OCI-LY7 (cell line): ENCODE results near the gene APCDD1L. TPM values are rescaled to one million over a fixed set of nuclear protein-coding genes. Genes with fewer than 3 reads are reported as not detected.

Source experiments
- BruUV-seq: library from RNA; stranded (reverse); fragments of 400-500 nt; replicated peaks from 2 replicates; lab custom pipeline; 2021; lab: Mats Ljungman, UMichigan
- CTCF ChIA-PET: fragments of 300-600 bp; sonication (Branson Sonifier 250); formaldehyde crosslinking; loops from one replicate; lab custom pipeline; 2022; ENCODE audit warnings: antibody characterized with exemption; ENCODE audit not compliant: unreplicated experiment; lab: Charles Lee
- POLR2A ChIA-PET: fragments of 300-600 bp; sonication (Branson Sonifier 250); formaldehyde crosslinking; loops from one replicate; lab custom pipeline; 2022; ENCODE audit warnings: antibody characterized with exemption; lab: Charles Lee
- DNase-seq: peaks from one replicate; pipeline ENCODE4 v3.0.0-alpha.2; 2015; ENCODE audit warnings: low spot score
- H2AFZ ChIP-seq: fragments of 200-600 bp; sonication (generic), shearing (Covaris generic); 2 replicates; pipeline ENCODE4 v1.6.1; 2014; ENCODE audit warnings: mild to moderate bottlenecking, antibody characterized with exemption, low read length, moderate library complexity
- H3K27ac ChIP-seq: fragments of 200-600 bp; sonication (generic); 2 replicates; pipeline ENCODE4 v1.5.1; 2014; ENCODE audit warnings: mixed run types, low read depth, mild to moderate bottlenecking, moderate library complexity, low read length, inconsistent platforms; ENCODE audit not compliant: poor library complexity, severe bottlenecking
- H3K36me3 ChIP-seq: fragments of 200-600 bp; sonication (generic); 2 replicates; pipeline ENCODE4 v1.6.1; 2014; ENCODE audit warnings: mild to moderate bottlenecking, antibody characterized with exemption, low read length, moderate library complexity, mixed read lengths; ENCODE audit not compliant: insufficient read depth
- H3K4me1 ChIP-seq: fragments of 200-600 bp; sonication (generic); 2 replicates; pipeline ENCODE4 v1.5.1; 2014; ENCODE audit warnings: mild to moderate bottlenecking, low read length; ENCODE audit not compliant: insufficient read depth, poor library complexity, severe bottlenecking
- H3K4me2 ChIP-seq: fragments of 200-600 bp; sonication (generic); 2 replicates; pipeline ENCODE4 v1.6.1; 2014; ENCODE audit warnings: mild to moderate bottlenecking, low read length
- H3K4me3 ChIP-seq: fragments of 200-600 bp; sonication (generic); 2 replicates; pipeline ENCODE4 v1.5.1; 2014; ENCODE audit warnings: mild to moderate bottlenecking, low read depth, low read length; ENCODE audit not compliant: poor library complexity, severe bottlenecking
- H3K79me2 ChIP-seq: fragments of 200-600 bp; sonication (generic); 2 replicates; pipeline ENCODE4 v1.6.1; 2016; ENCODE audit warnings: low read depth, mild to moderate bottlenecking, low read length, moderate library complexity, mixed read lengths; ENCODE audit not compliant: insufficient read depth
- H3K9me2 ChIP-seq: fragments of 200-600 bp; sonication (generic); 2 replicates; pipeline ENCODE4 v1.6.1; 2016; ENCODE audit warnings: mild to moderate bottlenecking, low read length, mixed read lengths; ENCODE audit not compliant: insufficient read depth
- H3K9me3 ChIP-seq: fragments of 200-600 bp; sonication (generic); 2 replicates; pipeline ENCODE4 v1.6.1; 2014; ENCODE audit warnings: mild to moderate bottlenecking, mixed run types, low read length, mixed read lengths
- H4K20me1 ChIP-seq: fragments of 200-600 bp; sonication (generic); 2 replicates; pipeline ENCODE4 v1.6.1; 2014; ENCODE audit warnings: mild to moderate bottlenecking, antibody characterized with exemption, low read length, moderate library complexity, mixed read lengths; ENCODE audit not compliant: insufficient read depth
- EZH2phosphoT487 ChIP-seq: fragments of 200-600 bp; sonication (generic); IDR thresholded peaks from 2 replicates; pipeline ENCODE4 v1.6.1; 2018; ENCODE audit warnings: low read depth, borderline replicate concordance, mild to moderate bottlenecking, mixed run types, antibody characterized with exemption, low read length, moderate library complexity, mixed read lengths
- intact Hi-C: fragments of 100-400 bp; cut with micrococcal nuclease; formaldehyde crosslinking; loops from one replicate; pipeline ENCODE4 v1.10.0; 2022; ENCODE audit not compliant: unreplicated experiment
- total RNA-seq, 2 experiments: library from RNA; depleted of rRNA in 1 of 2; stranded (reverse); fragments of >200 nt in 1 of 2; shearing (Covaris generic) in 1 of 2; gene quantifications; 2 replicates each; pipeline ENCODE4 v1.2.3, GENCODE V29; 2014 to 2022
- TF ChIP-seq, protein P1 (sequence below): fragments of 200-600 bp; sonication (generic); conservative IDR thresholded peaks from 2 replicates; pipeline ENCODE4 v1.5.1; 2014; ENCODE audit warnings: mild to moderate bottlenecking, antibody characterized with exemption, low read length, moderate library complexity, mixed read lengths

The APCDD1L gene
- total RNA-seq, 2 experiments from 2014 or later: not detected

DNA sequence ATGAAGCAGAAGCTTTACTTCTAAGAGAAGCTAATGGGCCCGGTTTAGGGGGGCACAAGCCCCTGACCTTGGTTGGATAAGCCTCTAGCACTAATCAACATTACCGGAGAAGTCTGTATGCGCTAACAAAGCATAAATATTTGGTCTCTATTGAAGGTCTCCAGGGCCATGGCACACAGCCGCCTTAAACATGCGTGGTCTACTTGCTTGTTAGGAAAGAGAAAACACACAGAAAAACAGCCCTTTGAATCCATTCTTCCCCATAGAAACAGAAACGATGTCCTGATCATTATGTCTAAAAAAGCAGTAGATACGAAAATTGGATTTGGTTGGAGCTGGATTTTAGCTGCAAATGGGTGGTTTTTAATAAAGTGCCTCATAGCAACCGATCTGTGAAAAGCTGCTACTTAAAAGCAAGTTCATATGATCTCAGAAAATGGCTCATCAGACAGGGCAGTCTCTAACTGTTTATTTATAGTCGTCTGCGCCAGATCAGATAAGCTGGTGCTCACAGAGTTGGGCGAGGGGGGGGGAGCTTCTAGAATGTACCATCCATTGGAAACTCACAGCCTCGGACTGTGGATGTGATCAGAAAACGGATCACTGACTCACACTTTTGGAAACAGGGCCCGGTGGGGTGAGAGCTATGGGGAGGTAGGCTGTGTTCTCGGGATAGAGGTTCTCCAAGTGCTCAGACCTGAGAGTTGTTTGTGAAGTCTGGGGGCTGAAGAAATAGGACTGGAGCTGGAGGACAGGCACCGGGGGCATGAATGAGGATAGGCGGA, 35.3 kb upstream of the APCDD1L start:
- H3K4me1 ChIP-seq: no peaks in the 10 kb centered on the region
- POLR2A ChIA-PET: no interaction called here
- CTCF ChIA-PET: no interaction called here
- no TSS peak for BruUV-seq
- H3K79me2 ChIP-seq: no peaks in the 10 kb centered on the region
- H3K9me2 ChIP-seq: no peaks in the 10 kb centered on the region
- H3K36me3 ChIP-seq: no peaks in the 10 kb centered on the region
- H3K27ac ChIP-seq: no peak overlapping the region
- intact Hi-C loops: no loop called here
- H2AFZ ChIP-seq: no peak overlapping the region
- no peaks in the 10 kb centered on the region for H3K9me3 ChIP-seq
- no peaks in the 10 kb centered on the region for H4K20me1 ChIP-seq
- no peak overlapping the region for H3K4me2 ChIP-seq
- DNase-seq: no peak
- TF ChIP-seq EZH2phosphoT487: no peak
- no peak overlapping the region for H3K4me3 ChIP-seq

GRCh38 chr20:58549231-58550209, 34.3 kb upstream of the APCDD1L start:
- no peaks in the 10 kb centered on the region for H3K9me2 ChIP-seq
- H4K20me1 ChIP-seq: no peaks in the 10 kb centered on the region
- H2AFZ ChIP-seq: no peak overlapping the region
- intact Hi-C loops: no loop called here
- POLR2A ChIA-PET: no interaction called here
- no peak for DNase-seq
- no peaks in the 10 kb centered on the region for H3K4me1 ChIP-seq
- no peaks in the 10 kb centered on the region for H3K79me2 ChIP-seq
- no peaks in the 10 kb centered on the region for H3K9me3 ChIP-seq
- TF ChIP-seq, protein P1, sequence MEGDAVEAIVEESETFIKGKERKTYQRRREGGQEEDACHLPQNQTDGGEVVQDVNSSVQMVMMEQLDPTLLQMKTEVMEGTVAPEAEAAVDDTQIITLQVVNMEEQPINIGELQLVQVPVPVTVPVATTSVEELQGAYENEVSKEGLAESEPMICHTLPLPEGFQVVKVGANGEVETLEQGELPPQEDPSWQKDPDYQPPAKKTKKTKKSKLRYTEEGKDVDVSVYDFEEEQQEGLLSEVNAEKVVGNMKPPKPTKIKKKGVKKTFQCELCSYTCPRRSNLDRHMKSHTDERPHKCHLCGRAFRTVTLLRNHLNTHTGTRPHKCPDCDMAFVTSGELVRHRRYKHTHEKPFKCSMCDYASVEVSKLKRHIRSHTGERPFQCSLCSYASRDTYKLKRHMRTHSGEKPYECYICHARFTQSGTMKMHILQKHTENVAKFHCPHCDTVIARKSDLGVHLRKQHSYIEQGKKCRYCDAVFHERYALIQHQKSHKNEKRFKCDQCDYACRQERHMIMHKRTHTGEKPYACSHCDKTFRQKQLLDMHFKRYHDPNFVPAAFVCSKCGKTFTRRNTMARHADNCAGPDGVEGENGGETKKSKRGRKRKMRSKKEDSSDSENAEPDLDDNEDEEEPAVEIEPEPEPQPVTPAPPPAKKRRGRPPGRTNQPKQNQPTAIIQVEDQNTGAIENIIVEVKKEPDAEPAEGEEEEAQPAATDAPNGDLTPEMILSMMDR: no peak
- no peak for TF ChIP-seq EZH2phosphoT487
- no TSS peak for BruUV-seq
- H3K27ac ChIP-seq: no peak overlapping the region
- H3K36me3 ChIP-seq: no peaks in the 10 kb centered on the region
- no peak overlapping the region for H3K4me3 ChIP-seq
- no peak overlapping the region for H3K4me2 ChIP-seq
- CTCF ChIA-PET: no interaction called here

GRCh38 chr20:58547623-58548475, 32.6 kb upstream of the APCDD1L start:
- intact Hi-C loops: no loop called here
- H3K9me2 ChIP-seq: no peaks in the 10 kb centered on the region
- no peaks in the 10 kb centered on the region for H3K36me3 ChIP-seq
- no TSS peak for BruUV-seq
- CTCF ChIA-PET: no interaction called here
- no peak overlapping the region for H3K27ac ChIP-seq
- H3K4me3 ChIP-seq: no peak overlapping the region
- no peak overlapping the region for H2AFZ ChIP-seq
- no peaks in the 10 kb centered on the region for H3K9me3 ChIP-seq
- H3K79me2 ChIP-seq: no peaks in the 10 kb centered on the region
- DNase-seq: no peak
- POLR2A ChIA-PET: no interaction called here
- TF ChIP-seq, protein P1: no peak
- no peak for TF ChIP-seq EZH2phosphoT487
- H3K4me2 ChIP-seq: no peak overlapping the region
- H4K20me1 ChIP-seq: no peaks in the 10 kb centered on the region
- H3K4me1 ChIP-seq: no peaks in the 10 kb centered on the region
